Activated gamma-delta T cell treated with anti-CD3 and anti-CD28 coated beads, Interleukin-2, amount 50 U/mL, for 16 hours (primary cell): ENCODE data around the gene CDH23.
"Not testable (repeated sequence)": the region's sequence is repeated elsewhere in the genome, so short reads cannot be mapped to it uniquely, and the experiment has no call there.

Experiments
- DNase-seq: peaks from one replicate; pipeline ENCODE4 v3.0.0-alpha.2; 2020; ENCODE audit warnings: low read depth

The CDH23 gene

GRCh38 chr10:71584902-71585563, 188.3 kb downstream of the CDH23 start:
- no peak for DNase-seq

- no peak for DNase-seq
Measured at GRCh38 chr10:71585564-71586290, 189.0 kb downstream of the CDH23 start.

- no peak for DNase-seq
Measured at GRCh38 chr10:71587941-71588573, 191.3 kb downstream of the CDH23 start.

DNA sequence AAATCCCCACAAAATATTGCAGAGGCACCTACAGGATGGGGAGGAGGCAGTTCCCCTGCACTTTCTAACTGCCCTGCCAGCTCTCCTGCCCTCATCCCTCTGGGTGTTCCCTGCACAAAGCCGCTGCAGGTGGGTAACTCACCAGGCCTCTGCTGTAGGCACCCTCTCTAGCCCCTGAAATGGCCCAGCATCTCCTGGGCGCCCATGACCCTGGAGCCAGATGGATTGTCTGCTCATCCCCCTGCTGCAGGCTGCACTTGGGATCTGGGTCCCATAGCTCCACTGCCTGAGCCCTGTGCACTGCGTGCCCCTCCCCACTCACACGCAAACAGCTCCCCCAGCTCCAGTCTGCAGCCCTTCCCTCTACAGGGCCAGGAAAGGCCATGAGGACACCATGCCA, 192.0 kb downstream of the CDH23 start:
- DNase-seq: no peak

DNA sequence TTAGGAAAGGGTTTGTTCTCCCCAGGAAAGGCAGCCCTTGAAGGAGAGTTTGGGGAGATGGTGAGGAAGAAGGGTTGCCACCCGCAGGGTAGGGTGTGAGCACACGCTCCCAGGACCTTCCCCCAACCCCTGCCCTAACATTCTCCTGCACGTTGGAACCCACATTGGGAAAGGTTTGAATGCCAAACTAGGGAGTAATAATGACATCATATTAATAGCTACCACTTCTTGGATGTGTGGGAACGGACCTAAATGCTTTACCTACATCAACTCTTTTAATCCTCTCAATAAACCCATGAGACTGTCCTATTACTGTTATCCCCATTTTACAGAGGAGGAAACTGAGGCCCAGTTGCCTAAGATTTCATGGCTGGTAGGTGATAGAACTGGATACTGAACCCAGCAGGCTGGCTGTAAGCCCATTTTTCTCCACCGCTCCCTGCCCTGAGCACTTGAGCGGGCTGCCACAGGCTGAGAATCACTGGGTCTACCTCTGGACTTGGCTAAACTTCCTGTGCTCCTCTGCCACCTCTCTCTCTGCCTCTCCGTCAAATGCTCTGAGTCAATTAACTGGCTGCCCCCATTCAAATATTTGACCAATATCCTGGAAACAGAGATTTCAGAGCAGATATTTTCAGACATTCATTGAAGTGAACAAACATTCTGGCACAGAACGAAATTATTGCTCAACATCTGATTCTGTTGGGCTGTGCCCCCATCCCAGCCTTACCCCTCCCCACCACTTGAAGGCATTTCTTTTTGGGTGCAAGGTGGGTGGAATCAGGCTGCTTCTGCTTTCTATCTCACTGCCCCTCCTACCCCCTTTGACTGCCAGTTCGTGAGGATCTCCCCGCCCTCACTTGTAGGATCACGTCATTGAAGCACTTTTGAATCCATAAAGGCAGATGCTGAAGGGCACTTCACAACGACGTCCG, 193.2 kb downstream of the CDH23 start:
- DNase-seq: no peak

DNA sequence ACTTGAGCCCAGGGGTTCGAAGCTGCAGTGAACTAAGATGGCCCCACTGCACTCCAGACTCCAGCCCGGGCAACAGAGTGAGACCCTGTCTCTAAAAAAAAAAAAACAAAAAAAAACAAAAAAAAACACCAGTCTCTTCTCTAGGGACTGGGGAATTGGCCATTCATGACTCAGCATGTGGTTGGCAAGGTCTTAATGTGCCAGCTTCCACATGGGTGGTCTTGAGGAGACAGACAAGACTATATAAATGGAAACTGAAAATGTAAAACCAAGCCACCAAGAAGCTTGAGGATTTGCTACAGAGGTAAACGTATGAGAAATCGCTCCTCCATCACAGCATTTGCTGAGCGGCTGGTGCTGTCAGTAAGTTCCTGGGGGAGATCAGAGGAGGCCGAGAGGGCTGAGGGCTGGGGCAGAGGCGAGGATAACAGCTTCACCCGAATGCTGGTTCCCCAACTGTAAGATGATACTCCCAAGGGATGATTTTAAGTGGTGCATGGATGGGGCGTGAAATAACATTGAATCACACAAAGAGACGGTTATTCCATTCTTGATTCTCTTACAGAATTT, 194.1 kb downstream of the CDH23 start:
- no peak for DNase-seq

DNA sequence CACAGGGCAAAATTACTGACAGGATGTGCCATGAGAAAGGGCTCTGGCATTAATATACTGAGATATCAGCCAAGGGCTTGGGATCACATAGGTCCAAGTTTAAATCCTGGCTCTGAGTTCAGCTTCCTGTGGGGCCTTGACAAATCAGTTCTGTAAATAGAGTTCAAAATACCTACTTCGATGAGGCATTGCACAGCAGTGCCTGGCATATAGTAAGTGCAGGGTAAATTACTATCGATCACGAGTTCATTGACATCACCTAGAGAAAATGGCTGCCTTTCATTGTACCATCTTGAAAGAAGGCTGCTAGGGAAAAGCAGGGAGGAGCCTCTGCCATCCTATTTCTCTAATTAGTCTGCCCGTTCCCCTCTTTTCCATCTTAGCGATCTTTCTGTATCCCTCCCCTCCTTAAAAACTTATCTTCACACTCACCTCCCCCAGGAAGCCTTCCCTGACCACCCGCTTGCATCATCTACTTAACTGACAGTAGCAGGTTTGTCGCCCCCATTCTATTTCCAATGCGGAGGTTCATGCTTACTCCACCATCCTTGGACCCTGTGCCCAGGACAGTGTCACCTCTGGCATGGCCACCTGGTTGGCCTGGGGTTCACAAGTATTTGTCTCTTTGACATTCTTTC, 198.3 kb downstream of the CDH23 start:
- DNase-seq: no peak

DNA sequence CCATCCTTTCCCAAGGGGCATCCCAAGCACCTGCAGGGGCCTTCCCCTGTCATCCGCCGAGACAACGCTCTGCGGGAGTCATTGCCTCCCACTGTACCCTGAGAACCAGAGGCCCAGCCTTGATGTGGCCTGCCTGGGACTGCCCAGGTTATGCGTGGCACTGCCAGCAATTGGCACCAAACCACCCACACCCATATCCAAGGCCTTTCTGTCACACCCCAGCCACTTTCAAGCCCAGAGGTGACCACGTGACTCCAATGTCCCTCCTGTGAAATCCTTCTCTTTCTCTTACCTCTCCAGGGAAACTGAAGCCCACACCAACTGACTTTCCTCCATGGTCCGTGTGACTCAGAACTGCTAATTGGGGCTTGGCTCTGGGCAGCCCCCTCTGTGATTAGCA, 198.9 kb downstream of the CDH23 start:
- DNase-seq: no peak

DNA sequence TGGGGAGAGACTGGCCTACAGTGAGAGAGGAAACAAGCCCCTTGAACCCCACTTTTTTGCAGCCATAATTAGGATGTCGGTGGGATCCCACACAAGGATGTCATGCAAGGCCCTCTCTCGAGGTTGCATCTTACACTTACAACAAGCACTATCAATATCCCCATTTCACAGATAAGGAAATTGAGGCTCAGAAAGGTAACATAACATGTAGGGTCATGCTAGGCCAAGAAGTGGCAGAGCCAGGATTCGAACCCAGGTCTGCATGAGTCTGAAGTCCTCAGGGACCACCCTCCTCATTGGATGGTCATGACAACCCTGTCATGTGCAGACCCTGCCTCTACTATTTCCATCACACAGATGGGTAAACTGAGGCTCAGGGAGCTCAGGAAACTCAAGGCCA, 199.4 kb downstream of the CDH23 start:
- no peak for DNase-seq

DNA sequence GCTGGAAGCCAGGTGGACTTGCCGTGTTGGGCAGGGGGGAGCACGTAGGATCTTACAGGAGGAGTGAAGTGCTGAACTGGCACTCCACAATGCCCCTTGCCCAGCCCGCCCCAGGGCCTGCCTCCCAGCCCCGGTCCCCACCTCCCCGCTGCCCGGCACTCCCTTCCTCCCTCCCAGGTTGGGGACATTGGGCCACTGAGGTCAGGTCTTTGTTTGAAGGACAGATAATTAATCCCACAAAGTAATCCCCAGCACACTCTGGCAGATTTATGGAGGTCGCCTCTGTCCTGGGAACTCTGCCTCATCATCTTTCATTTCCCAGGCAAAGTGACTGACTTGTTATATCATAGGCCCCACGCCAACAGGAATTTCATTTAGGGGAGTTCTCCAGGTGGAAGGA, 200.0 kb downstream of the CDH23 start:
- no peak for DNase-seq

GRCh38 chr10:71597821-71598498, 201.2 kb downstream of the CDH23 start:
- no peak for DNase-seq

GRCh38 chr10:71598621-71599055, 201.9 kb downstream of the CDH23 start:
- no peak for DNase-seq

- no peak for DNase-seq
Measured at GRCh38 chr10:71599518-71599917, 202.8 kb downstream of the CDH23 start.

DNA sequence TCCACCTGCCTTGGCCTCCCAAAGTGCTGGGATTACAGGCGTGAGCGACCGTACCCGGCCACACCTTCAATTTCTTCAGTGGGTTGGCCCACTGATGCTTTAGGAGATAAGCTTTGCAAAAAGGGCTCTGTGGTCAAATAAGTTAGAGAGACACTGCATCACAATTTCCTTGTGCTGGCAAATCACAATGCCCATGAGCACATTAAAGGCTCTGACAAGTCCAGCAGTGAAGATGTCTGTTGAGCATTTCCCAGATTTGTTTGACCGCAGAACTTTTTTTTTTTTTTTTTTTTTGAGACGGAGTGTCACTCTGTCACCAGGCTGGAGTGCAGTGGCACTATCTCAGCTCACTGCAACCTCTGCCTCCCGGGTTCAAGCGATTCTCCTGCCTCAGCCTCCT, 203.5 kb downstream of the CDH23 start:
- not testable (repeated sequence) for DNase-seq

- DNase-seq: no peak
Measured at GRCh38 chr10:71600849-71601248, 204.1 kb downstream of the CDH23 start.

GRCh38 chr10:71601273-71601672, 204.6 kb downstream of the CDH23 start:
- no peak for DNase-seq

DNA sequence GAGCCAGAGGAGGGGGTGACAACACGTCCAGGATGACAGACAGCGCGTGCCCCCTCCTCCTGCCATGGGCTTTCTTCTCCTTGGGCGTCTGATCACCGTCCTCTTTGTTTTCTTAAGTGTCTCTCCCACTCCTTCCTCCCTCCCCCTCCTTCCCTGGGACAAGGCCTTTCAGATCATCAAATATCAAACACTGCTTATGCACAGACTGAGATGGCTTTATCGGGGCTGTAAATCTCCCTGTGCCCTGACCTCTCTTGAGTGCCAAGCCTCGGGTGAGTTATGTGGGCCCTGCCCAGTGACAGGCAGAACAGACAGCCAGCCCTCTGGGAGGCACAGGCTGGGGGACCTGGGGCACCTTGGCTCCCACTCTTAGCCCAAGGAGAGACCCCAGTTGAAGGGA, 206.4 kb downstream of the CDH23 start:
- no peak for DNase-seq

DNA sequence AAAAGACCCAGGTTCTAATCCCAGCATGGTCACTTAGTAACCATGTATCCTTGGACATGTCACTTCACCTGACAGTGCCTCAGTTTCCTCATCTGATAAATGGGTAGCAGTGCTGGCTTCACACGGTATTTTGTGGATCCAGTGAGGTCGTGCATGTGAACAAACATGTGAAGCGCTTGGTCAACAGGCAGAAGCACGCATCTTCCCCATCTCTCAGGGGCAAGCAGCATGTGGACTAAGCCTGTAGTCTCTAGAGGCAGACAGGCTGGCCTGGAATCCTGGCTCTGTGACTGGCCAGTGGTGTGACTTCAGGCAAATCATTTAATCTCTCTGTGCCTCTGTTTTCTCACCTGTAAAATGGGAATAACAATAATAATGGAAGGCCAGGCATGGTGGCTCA, 207.0 kb downstream of the CDH23 start:
- DNase-seq: no peak

- DNase-seq: no peak
Measured at GRCh38 chr10:71604324-71605018, 207.8 kb downstream of the CDH23 start.
